Measurements from ENCODE around the gene ARL15. TPM values are rescaled to one million over a fixed set of nuclear protein-coding genes. Genes with fewer than 3 reads are reported as not detected.

Gene ARL15
- total RNA-seq, 3 donors from 2014 or later: 29.0 to 65.0 (median 42.9) TPM

DNA sequence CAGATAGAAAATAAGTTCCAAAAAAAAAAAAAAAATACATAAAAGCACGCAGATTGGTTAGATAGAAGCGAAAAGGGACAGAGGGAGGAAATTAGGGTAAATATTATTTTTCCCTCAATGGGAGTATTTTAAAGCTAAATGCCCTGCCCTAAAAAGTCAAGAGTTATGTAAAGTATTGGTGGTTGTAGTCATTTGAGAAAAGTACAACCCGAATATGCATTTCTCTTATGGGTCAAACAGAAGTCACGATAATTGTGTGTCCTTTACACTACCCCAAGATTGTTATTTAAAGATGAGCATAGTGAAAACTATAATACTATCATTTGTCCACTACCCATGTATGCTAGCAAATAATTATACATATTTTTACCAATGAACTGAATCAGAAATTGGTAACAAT is 381.2 kb downstream of the ARL15 start:
- no peak for DNase-seq (ENCODE audit: low spot score in 2 of 2)
- Histone ChIP-seq H3K36me3 (no peaks in the 10 kb centered on the region), H3K9me3 (no peaks in the 10 kb centered on the region), H3K4me3 (no peak overlapping the region), H3K27ac (no peak overlapping the region), H3K4me1 (no peaks in the 10 kb centered on the region), H3K27me3 (no peaks in the 10 kb centered on the region)
- intact Hi-C loops (cut with DNase I; ENCODE audit: low total_unique reads): no loop called here
- no peak for TF ChIP-seq POLR2AphosphoS5 (IDR thresholded peaks at IDR 0.05)
- TF ChIP-seq POLR2A (IDR thresholded peaks at IDR 0.05): no peak
- no peak for TF ChIP-seq CTCF (IDR thresholded peaks at IDR 0.05)

DNA sequence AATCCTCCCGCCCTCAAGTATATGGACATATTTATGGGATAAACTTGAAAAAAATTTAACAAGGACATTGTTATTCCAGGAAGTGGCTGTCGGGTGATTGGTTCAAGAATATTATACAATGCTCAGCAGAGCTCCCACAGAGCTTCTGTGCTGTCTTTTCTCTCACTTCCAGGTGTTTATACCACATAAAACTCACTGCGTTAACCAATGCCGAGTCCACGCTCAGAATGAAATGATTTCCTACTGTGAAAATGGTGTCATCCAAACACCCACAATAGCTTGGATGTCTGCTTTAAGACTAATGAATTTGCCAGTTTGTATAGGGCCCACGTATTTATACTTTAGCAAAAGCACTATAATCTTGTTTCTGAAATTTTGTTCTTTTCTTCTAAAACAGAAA is 381.7 kb downstream of the ARL15 start:
- intact Hi-C loops (cut with DNase I; ENCODE audit: low total_unique reads): no loop called here
- Histone ChIP-seq H3K4me3 (no peak overlapping the region), H3K36me3 (no peaks in the 10 kb centered on the region), H3K27me3 (no peaks in the 10 kb centered on the region), H3K27ac (no peak overlapping the region), H3K9me3 (no peaks in the 10 kb centered on the region), H3K4me1 (no peaks in the 10 kb centered on the region)
- TF ChIP-seq CTCF (IDR thresholded peaks at IDR 0.05) (no peak), POLR2AphosphoS5 (IDR thresholded peaks at IDR 0.05) (no peak), POLR2A (IDR thresholded peaks at IDR 0.05) (no peak)
- no peak for DNase-seq (ENCODE audit: low spot score in 2 of 2)

- H3K9me3 ChIP-seq: no peaks in the 10 kb centered on the region
- no peaks in the 10 kb centered on the region for H3K36me3 ChIP-seq
- TF ChIP-seq POLR2A (IDR thresholded peaks at IDR 0.05) (no peak), CTCF (IDR thresholded peaks at IDR 0.05) (no peak), POLR2AphosphoS5 (IDR thresholded peaks at IDR 0.05) (no peak)
- no peaks in the 10 kb centered on the region for H3K27me3 ChIP-seq
- no peak overlapping the region for H3K27ac ChIP-seq
- intact Hi-C loops (cut with DNase I; ENCODE audit: low total_unique reads): no loop called here
- no peak overlapping the region for H3K4me3 ChIP-seq
- DNase-seq (ENCODE audit: low spot score in 2 of 2): no peak
- no peaks in the 10 kb centered on the region for H3K4me1 ChIP-seq
Measured at GRCh38 chr5:53927668-53928247, 382.6 kb downstream of the ARL15 start.

GRCh38 chr5:53926026-53926425 is 384.3 kb downstream of the ARL15 start:
- Histone ChIP-seq H3K27me3 (no peaks in the 10 kb centered on the region), H3K4me3 (no peak overlapping the region), H3K36me3 (no peaks in the 10 kb centered on the region), H3K9me3 (no peaks in the 10 kb centered on the region), H3K27ac (no peak overlapping the region), H3K4me1 (no peaks in the 10 kb centered on the region)
- DNase-seq (ENCODE audit: low spot score in 2 of 2): no peak
- intact Hi-C loops (cut with DNase I; ENCODE audit: low total_unique reads): no loop called here
- TF ChIP-seq POLR2AphosphoS5 (IDR thresholded peaks at IDR 0.05) (no peak), POLR2A (IDR thresholded peaks at IDR 0.05) (no peak), CTCF (IDR thresholded peaks at IDR 0.05) (no peak)

DNA sequence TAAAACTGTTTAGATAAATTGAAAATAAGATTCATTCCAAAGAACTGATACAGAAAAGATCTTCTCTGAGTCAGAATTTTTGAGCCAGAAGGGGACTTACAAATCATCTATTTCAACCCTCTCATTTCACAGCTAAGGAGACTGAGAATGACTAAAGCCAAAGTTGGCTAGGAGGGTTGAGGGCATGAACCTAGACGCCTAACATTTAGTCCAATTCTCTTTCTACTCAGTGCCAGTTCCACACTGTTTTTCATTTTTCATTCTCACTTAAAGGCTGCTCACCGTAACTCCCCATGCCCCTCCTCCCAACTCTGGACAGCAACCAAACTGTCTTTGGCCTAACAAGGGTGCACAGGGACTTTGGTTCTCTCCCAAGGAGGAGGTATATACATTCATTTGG is 386.0 kb downstream of the ARL15 start:
- no peak for TF ChIP-seq POLR2A (IDR thresholded peaks at IDR 0.05)
- TF ChIP-seq CTCF (IDR thresholded peaks at IDR 0.05): no peak
- TF ChIP-seq POLR2AphosphoS5 (IDR thresholded peaks at IDR 0.05): no peak
- intact Hi-C loops (cut with DNase I; ENCODE audit: low total_unique reads): no loop called here
- DNase-seq (ENCODE audit: low spot score in 2 of 2): no peak
- Histone ChIP-seq H3K27ac (no peak overlapping the region), H3K27me3 (no peaks in the 10 kb centered on the region), H3K4me3 (no peak overlapping the region), H3K4me1 (no peaks in the 10 kb centered on the region), H3K9me3 (no peaks in the 10 kb centered on the region), H3K36me3 (no peaks in the 10 kb centered on the region)

All from breast epithelium (tissue), 4 donors.